Naive thymus-derived CD8-positive, alpha-beta T cell (primary cell): ENCODE measurements around the gene AXIN1. TPM values are rescaled to one million over a fixed set of nuclear protein-coding genes. Genes with fewer than 3 reads are reported as not detected.
A peak's percentile ranks its signal among the peaks of the same experiment; 100 is the strongest.

ENCODE experiments used
- ATAC-seq, 2 donors: fragments of 150-1000 bp; cut with Tn5 transposase in 1 of 2; sonication (Bioruptor Pico), chemical (Tn5 transposase) in 1 of 2; 1 replicate in 1 of 2; 2 replicates in 1 of 2; pipeline ENCODE4 v1.10.0; 2021; ENCODE audit warnings: mild to moderate bottlenecking in 2 of 2, moderate library complexity in 2 of 2
- POLR2A ChIA-PET: fragments of 350-600 bp; sonication (Branson Sonifier 250); formaldehyde crosslinking; loops from one replicate; lab custom pipeline; 2021; ENCODE audit warnings: antibody characterized with exemption; lab: Charles Lee
- DNase-seq, 10 donors: peaks; one replicate each; pipeline versions ENCODE4 v3.0.0 to v3.0.0-alpha.2; 2020 to 2022
- H3K27ac Mint-ChIP-seq, 10 donors: one replicate each; pipeline ENCODE4 v1.8.0; 2020 to 2022; ENCODE audit warnings: mild to moderate bottlenecking in 10 of 10, mixed read lengths in 10 of 10, moderate library complexity in 4 of 10, inconsistent platforms in 1 of 10
- H3K27me3 Mint-ChIP-seq, 5 donors: one replicate each; pipeline ENCODE4 v1.8.0; 2021 to 2022; ENCODE audit warnings: mixed read lengths in 5 of 5
- H3K36me3 Mint-ChIP-seq, 3 donors: one replicate each; pipeline ENCODE4 v1.8.0; 2020 to 2022; ENCODE audit warnings: mixed read lengths in 3 of 3, mild to moderate bottlenecking in 2 of 3, inconsistent platforms in 1 of 3
- H3K4me1 Mint-ChIP-seq, 4 donors: one replicate each; pipeline ENCODE4 v1.8.0; 2021 to 2022; ENCODE audit warnings: mixed read lengths in 4 of 4
- H3K4me3 Mint-ChIP-seq, 10 donors: one replicate each; pipeline ENCODE4 v1.8.0; 2020 to 2022; ENCODE audit warnings: mild to moderate bottlenecking in 10 of 10, mixed read lengths in 10 of 10, moderate library complexity in 6 of 10, inconsistent platforms in 1 of 10
- H3K9me3 Mint-ChIP-seq, 9 donors: one replicate each; pipeline ENCODE4 v1.8.0; 2020 to 2022; ENCODE audit warnings: mixed read lengths in 9 of 9, mild to moderate bottlenecking in 3 of 9, inconsistent platforms in 1 of 9, moderate library complexity in 1 of 9
- polyA plus RNA-seq, 3 donors: library from polyadenylated mRNA; unstranded; fragments of 300-500 nt; fragmentation: Illumina TruSeq; gene quantifications; one replicate each; pipeline ENCODE4 v1.2.3, GENCODE V29; 2021
- total RNA-seq, 8 experiments: library from RNA in 2 of 8; stranded (reverse) in 2 of 8; gene quantifications; one replicate each; pipeline ENCODE4 v1.2.3 and lab custom pipeline; 2021 to 2026

AXIN1 gene
- total and polyA plus RNA-seq, 5 experiments from 2014 or later = 1.6 to 44.0 (median 4.1) TPM

GRCh38 chr16:278863-279366, 73.6 kb downstream of the AXIN1 start:
- H3K27me3 Mint-ChIP-seq = peaks cover 0 to 33% (median 16%) of the 10 kb centered on the region in 5 donors
- DNase-seq = peak in 6 of 10 donors; percentile 20 to 52 (median 44)
- no peaks in the 10 kb centered on the region for H3K9me3 Mint-ChIP-seq
- H3K4me3 Mint-ChIP-seq = peak overlapping the region in 6 of 10 donors; percentile 0 to 63 (median 14)
- POLR2A ChIA-PET = interaction anchor here (0.9 to 1.4 kb wide), 2 partner anchors 44 kb away, joined by 4 to 6 read pairs; partner anchors contain the start of gene FAM234A
- no peaks in the 10 kb centered on the region for H3K36me3 Mint-ChIP-seq
- H3K4me1 Mint-ChIP-seq = peaks cover 5 to 17% (median 9%) of the 10 kb centered on the region in 4 donors
- peak overlapping the region in 2 of 10 donors; percentile 41 to 77 for H3K27ac Mint-ChIP-seq
- ATAC-seq = peak; percentile 69 to 93

DNA sequence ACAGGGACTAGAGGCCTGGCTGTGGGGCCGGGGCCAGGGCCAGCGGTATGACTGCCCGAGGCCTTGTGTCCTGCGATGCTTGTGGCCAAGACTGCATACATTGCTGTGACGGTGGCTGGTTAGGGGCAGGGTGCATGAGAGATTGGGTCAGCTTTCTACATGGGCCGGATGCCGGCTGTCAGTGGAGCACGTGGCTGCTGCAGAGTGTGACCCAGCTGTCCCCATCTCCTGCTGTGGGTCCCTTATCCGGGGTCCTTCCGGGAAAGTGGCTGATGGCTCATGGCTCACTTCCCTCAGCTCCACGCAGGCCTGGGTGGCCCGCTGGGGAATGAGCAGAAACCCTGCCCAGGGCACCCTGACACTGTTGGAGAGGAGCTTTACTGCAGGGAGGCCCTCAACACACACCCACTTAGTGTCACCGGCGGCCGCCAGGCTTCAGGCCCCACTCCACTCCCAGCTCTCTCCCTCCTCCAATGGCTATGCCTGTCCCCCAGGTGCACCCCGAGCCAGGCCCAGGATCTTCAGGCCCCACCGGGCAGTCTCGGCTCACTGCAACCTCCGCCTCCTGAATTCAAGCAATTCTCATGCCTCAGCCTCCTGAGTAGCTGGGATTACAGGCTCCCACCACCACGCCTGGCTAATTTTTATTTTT, 76.0 kb downstream of the AXIN1 start:
- ATAC-seq (no peak), DNase-seq (no peak)
- Mint-ChIP-seq H3K27me3 (peaks cover 0 to 33% (median 16%) of the 10 kb centered on the region in 5 donors), H3K4me1 (peaks cover 5 to 17% (median 9%) of the 10 kb centered on the region in 4 donors), H3K27ac (peak overlapping the region in 1 of 10 donors; percentile 62), H3K36me3 (no peaks in the 10 kb centered on the region), H3K4me3 (peak overlapping the region; percentile 51 to 79 (median 66)), H3K9me3 (no peaks in the 10 kb centered on the region)
- POLR2A ChIA-PET = no interaction called here

- H3K4me1 Mint-ChIP-seq = peaks cover 5 to 17% (median 9%) of the 10 kb centered on the region in 4 donors
- no peak for DNase-seq
- H3K27me3 Mint-ChIP-seq = peaks cover 0 to 33% (median 16%) of the 10 kb centered on the region in 5 donors
- peak within 1 kb of the TSS; percentile 56 to 79 (median 69) for H3K4me3 Mint-ChIP-seq
- no peaks in the 10 kb centered on the region for H3K36me3 Mint-ChIP-seq
- peak within 1 kb of the TSS in 1 of 10 donors; percentile 62 for H3K27ac Mint-ChIP-seq
- no peaks in the 10 kb centered on the region for H3K9me3 Mint-ChIP-seq
- ATAC-seq = no peak
- POLR2A ChIA-PET = no interaction called here
These were observed 76.7 kb downstream of the AXIN1 start, which contains the start of gene RGS11 for GRCh38 chr16:275786-276232. RGS11 (minus strand) TSS chr16:275944; CDS start chr16:275911, 33 bp downstream.

DNA sequence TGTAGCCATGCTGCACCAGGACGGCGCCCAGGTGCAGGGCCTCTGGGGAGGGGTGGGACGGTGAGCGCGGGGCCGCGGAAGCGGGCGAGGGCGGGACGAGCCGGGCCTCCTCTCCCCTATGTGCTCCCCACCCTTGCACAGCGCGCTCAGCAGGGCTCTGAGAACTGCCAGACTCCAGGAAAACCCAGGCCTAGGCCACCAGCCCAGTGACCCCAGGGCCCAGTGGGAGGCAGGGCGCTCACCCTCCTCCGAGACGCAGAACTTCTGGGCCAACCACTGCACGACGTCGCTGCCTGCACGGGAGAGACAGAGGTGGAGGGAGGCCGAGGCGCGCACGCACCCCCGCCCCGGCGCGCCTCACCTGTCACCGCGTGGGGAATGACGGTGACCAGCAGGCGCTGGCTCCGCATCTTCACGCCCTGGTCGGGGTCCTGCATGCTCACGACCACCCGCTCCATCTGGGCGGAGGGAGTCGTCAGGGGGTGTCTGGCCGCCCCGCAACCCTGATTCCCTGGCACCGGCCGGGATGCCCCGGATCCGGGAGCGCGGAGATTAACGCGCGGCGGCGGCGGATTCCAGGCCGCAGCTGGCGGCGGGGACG, 77.4 kb downstream of the AXIN1 start:
- Mint-ChIP-seq H3K4me1 (peaks cover 5 to 17% (median 9%) of the 10 kb centered on the region in 4 donors), H3K27me3 (peaks cover 0 to 33% (median 16%) of the 10 kb centered on the region in 5 donors), H3K36me3 (no peaks in the 10 kb centered on the region), H3K9me3 (no peaks in the 10 kb centered on the region), H3K27ac (no peak overlapping the region), H3K4me3 (peak overlapping the region in 8 of 10 donors; percentile 50 to 79 (median 68))
- ATAC-seq (peak; percentile 42 to 69), DNase-seq (peak in 4 of 10 donors; percentile 8 to 31 (median 22))
- POLR2A ChIA-PET = no interaction called here

DNA sequence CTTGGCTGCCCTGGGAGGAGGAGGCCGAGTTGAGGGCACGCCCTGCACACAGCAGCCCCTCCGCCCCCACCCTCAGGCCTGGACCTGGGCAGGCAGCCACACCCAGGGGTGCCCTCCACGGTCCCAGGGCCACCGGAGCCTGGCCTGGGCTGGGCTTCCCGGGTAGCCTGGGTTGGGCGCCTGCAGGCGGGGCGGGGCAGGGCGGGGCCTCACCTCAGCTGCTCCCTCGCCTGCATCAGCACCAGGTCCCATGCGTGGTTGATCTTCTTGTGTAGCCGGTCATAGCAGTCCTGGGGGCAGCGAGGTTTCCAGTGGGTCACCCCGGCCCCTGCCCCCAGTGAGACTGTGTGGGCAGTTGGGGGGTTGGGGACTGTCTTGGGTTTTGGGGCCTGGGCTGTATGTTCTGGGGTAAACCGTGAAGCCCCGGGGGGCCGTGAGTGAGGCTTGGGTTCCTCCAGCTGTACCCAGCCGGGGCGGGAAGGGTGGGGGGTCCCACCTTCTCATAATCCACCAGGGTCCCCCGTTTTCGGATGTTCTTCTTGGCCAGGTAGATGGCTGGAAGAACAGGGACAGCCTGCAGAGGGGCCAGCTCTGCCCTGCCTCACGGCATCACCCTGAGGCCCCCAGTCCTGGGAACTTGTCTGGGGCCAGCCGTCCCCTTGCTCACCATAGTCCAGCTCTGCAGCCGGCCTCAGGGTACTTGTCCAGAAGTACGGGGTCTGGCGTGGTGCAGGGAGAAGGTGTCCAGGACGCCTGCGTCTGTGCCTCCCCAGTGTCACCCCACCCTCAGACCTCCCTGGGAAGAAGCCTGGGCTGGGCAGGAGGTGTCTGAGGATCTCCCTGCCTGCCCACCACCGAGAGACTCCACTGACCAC, 78.7 kb downstream of the AXIN1 start:
- DNase-seq = no peak
- H3K27me3 Mint-ChIP-seq = peaks cover 0 to 24% (median 13%) of the 10 kb centered on the region in 5 donors
- H3K36me3 Mint-ChIP-seq = no peaks in the 10 kb centered on the region
- no peak for ATAC-seq
- H3K4me3 Mint-ChIP-seq = no peak overlapping the region
- no peaks in the 10 kb centered on the region for H3K9me3 Mint-ChIP-seq
- peaks cover 0 to 11% (median 4%) of the 10 kb centered on the region in 4 donors for H3K4me1 Mint-ChIP-seq
- POLR2A ChIA-PET = interaction anchor here (0.9 kb wide), 1 partner anchor 38 kb away, joined by 3 read pairs; no protein-coding TSS in a partner anchor
- H3K27ac Mint-ChIP-seq = no peak overlapping the region

DNA sequence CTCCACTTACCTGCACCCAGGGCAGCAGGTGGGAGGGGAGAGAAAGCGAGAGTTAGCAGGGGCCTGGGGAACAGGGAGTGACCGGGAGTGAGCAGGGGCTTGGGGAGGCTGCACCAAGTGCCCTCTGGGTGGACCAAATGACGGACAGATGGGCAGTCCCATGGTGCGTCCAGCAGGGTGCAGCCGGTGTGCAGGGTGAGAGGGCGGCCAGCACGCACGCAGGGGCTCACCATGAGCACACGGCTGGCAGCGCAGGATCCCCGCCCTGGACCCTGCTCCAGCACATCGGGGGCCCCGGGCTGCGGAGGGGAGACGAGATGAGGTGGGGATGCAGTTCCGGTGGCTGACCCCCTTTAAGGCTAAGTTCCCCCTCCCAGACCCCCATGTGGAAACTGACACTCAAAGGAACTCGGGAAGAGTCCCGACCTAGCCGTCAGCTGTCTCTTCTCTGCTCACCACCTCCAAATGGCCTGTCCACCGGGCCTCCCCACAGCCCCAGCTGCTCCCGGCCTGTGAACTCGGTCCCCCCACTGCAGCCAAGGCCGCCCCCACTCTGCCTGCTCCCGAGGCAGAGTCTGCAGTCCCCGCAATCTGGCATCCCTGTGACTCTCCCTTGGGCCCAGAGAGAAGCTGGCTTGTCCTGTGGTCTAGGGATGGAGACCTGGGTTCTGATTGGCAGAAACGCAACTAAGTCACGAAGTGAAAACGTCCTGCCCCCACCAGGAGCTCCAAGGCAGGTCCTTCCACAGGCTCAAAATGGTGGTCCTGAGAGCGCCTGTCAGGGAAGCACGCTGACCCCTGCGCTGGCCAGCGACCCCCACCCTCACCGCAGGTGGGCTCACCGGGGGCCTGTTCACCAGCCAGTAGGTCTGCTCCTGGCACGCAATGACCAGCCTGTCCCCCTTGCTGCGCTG, 79.6 kb downstream of the AXIN1 start:
- no peak overlapping the region for H3K4me3 Mint-ChIP-seq
- POLR2A ChIA-PET = interaction anchor here (0.9 kb wide), 1 partner anchor 37 kb away, joined by 3 read pairs; no protein-coding TSS in a partner anchor

DNA sequence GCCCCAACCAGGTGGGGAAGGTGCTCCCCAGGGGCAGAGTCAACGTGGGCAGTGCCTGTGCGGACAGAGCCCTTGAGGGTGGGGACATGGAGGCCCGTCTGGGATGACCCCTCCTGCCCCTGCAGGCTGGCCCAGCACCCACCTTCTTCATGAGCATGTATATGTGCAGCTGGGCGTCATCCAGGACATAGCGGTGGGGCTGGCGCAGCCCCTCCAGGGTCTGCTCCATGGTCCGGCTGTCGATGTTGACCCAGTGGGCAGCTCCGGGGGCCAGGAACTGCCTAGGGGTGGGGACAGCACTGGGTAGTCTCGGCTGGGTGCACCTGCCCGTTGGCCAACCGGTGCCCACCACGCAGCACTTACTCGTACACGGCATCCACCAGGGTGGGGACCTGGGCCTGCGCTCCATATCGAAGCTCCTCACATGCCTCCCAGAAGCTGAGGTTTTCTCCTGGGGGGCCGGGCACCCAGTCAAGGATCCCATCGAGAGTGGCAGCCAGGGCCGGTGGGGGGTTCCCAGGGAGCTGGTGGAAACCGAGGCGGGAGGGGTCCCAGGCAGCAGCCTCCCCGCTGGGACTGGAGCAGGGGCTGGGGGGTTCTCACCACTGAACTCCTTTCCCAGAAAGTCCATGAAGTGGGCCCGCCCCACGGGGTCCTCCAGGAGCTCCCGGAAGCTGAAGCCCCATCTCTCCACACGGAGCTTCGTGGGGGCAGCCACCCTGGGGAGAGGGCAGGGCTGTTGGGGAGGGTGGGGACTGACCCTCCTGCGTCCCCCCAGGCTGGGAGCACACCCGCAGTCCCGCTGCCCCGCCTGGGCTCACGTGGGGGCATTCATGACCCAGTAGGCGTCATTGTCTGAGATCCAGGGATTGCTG, 81.9 kb downstream of the AXIN1 start:
- POLR2A ChIA-PET = no interaction called here
- H3K4me1 Mint-ChIP-seq = peaks cover 0 to 6% (median 2%) of the 10 kb centered on the region in 4 donors
- peaks cover 0 to 7% (median 0%) of the 10 kb centered on the region in 5 donors for H3K27me3 Mint-ChIP-seq
- no peaks in the 10 kb centered on the region for H3K9me3 Mint-ChIP-seq
- no peak overlapping the region for H3K27ac Mint-ChIP-seq
- ATAC-seq = no peak
- DNase-seq = no peak
- H3K4me3 Mint-ChIP-seq = no peak overlapping the region
- H3K36me3 Mint-ChIP-seq = no peaks in the 10 kb centered on the region

More for the DNA sequence above, 79.6 kb downstream of the AXIN1 start:
- Mint-ChIP-seq H3K9me3 (no peaks in the 10 kb centered on the region), H3K4me1 (peaks cover 0 to 9% (median 3%) of the 10 kb centered on the region in 4 donors), H3K36me3 (no peaks in the 10 kb centered on the region), H3K27me3 (peaks cover 0 to 20% (median 12%) of the 10 kb centered on the region in 5 donors), H3K27ac (peak overlapping the region in 1 of 10 donors; percentile 22)
- ATAC-seq (no peak), DNase-seq (no peak)

DNA sequence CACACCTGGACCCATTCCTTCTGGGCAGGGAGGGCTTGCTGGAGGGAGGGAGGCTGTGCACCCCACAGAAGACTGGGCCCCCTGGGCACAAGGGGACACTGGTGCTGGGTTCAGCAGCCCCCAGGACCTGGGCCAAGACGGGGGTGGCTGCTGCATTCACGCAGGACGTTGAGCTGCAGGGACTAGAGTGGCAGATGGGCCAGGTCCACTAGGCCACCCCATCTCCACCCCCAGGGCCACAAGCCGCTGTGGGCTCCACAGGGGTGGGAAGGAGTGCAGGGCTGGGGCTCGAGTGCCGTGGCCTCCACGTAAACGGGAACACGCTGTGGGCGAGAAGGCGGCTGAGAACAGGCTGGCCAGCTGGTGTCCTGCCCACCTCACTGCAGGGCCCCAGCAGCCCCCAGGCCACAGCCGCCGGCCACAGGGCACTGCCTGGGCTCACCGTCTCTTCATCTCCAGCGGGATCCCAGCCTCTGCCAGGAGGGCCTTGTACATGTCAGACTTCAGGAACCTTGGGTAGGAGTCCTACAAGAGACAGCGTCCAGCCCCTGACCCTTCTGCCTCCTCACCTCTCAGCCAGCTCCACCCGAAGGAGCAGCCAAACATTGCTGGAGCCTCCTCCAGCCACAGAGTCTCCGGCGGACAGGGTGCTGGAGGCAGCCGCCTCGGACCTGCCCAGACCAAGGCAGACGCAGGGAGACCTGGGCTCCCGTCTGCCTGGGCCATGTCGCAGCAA, 83.3 kb downstream of the AXIN1 start:
- peaks cover 0 to 3% (median 0%) of the 10 kb centered on the region in 5 donors for H3K27me3 Mint-ChIP-seq
- POLR2A ChIA-PET = interaction anchor here (0.8 kb wide), 1 partner anchor 194 kb away, joined by 3 read pairs; no protein-coding TSS in a partner anchor
- DNase-seq = no peak

DNA sequence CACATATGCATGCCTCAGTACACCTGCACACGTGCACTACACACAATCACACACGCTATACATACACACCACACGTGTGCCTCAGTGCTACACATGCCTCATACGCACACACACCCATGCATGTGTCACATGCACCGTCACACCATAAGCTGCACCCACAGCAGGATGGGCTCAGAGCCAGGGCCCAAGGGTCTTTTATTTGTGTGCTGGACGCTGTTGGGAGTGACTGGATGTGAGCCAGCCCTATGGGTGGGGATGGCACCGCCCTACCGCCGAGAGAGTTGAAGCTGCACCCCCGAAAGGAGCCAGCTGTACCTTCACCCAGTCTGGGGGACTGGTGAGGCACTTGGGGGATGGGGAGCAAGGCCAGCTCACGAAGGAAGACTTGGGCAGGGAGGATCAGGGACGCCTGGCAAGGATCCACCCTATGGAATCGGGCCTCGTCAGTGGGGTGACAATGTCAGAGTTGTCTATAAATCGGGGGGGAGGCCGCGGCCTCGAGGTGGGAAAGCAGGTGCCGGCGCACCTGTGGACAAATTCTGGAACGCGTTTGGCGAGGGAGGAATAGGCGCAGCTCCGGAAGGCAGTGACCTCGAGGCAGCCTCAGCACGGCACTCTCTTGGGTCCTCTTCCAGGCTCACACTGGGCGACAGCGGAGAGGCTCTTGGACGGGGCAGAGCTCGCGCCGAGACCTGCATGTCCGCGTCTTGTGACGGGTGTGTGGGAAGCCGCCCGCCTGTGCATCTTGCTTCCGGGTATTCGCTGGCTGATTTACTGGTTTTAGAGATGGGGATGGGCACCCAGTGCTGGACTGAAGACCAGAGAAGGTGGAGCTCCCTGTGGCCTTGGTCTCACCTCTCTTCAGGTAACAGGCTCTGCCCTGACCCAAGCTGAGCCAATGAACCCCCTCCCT, 84.1 kb downstream of the AXIN1 start:
- DNase-seq (no peak), ATAC-seq (no peak)
- peak overlapping the region in 1 of 10 donors; percentile 53 for H3K27ac Mint-ChIP-seq
- H3K4me3 Mint-ChIP-seq = no peak overlapping the region
- peaks cover 0 to 7% (median 0%) of the 10 kb centered on the region in 3 donors for H3K36me3 Mint-ChIP-seq
- POLR2A ChIA-PET = no interaction called here
- H3K27me3 Mint-ChIP-seq = peaks cover 0 to 3% (median 0%) of the 10 kb centered on the region in 5 donors
- H3K9me3 Mint-ChIP-seq = no peaks in the 10 kb centered on the region
- H3K4me1 Mint-ChIP-seq = peaks cover 0 to 6% (median under 1%) of the 10 kb centered on the region in 4 donors

More for the DNA sequence above, 83.3 kb downstream of the AXIN1 start:
- no peak overlapping the region for H3K4me3 Mint-ChIP-seq
- peaks cover 0 to 6% (median under 1%) of the 10 kb centered on the region in 4 donors for H3K4me1 Mint-ChIP-seq
- H3K36me3 Mint-ChIP-seq = peaks cover 0 to under 1% (median 0%) of the 10 kb centered on the region in 3 donors
- no peak overlapping the region for H3K27ac Mint-ChIP-seq
- no peaks in the 10 kb centered on the region for H3K9me3 Mint-ChIP-seq
- ATAC-seq = no peak
